A549 (cell line): Measurements from ENCODE around the gene SIN3A. TPM values are rescaled to one million over a fixed set of nuclear protein-coding genes. Genes with fewer than 3 reads are reported as not detected.
A peak's percentile ranks its signal among the peaks of the same experiment; 100 is the strongest.

Experiments
- ATAC-seq, 2 experiments: fragments of 200-7000 bp in 1 of 2; fragments of >200 bp in 1 of 2; cut with Nextera tagmentation in 1 of 2; cut with Tn5 transposase in 1 of 2; 3 replicates each; pipeline versions ENCODE4 v1.8.0 to v1.9.1; 2018 to 2020; ENCODE audit warnings: mild to moderate bottlenecking in 1 of 2, moderate library complexity in 1 of 2
- CTCF ChIA-PET: fragments of 300-600 bp; sonication (Branson Sonifier 250); formaldehyde crosslinking; extraction: SDS; loops from one replicate; lab custom pipeline; 2021; ENCODE audit warnings: antibody characterized with exemption, inconsistent platforms; lab: Yijun Ruan, JAX
- POLR2A ChIA-PET: fragments of 350-600 bp; formaldehyde crosslinking; extraction: SDS; loops from one replicate; lab custom pipeline; 2021; ENCODE audit warnings: antibody characterized with exemption, inconsistent platforms; lab: Yijun Ruan, JAX
- DNase-seq, 2 experiments: peaks; one replicate each; pipeline versions ENCODE4 v3.0.0 to v3.0.0-alpha.2; 2011 to 2016; ENCODE audit warnings: low read depth in 1 of 2, low spot score in 1 of 2
- FAIRE-seq: peaks from 2 replicates; lab custom pipeline; 2011; peaks lifted over from hg19 to GRCh38; lab: Jason Lieb, UNC
- H3K27ac ChIP-seq, 2 experiments: fragments of >200 bp; sonication (Bioruptor Twin); formaldehyde crosslinking; 3 replicates each; pipeline ENCODE4 v1.5.1; 2016 to 2017
- H3K4me1 ChIP-seq: fragments of >200 bp; sonication (Bioruptor Twin); formaldehyde crosslinking; 3 replicates; pipeline ENCODE4 v1.6.1; 2016
- H3K4me2 ChIP-seq: fragments of >200 bp; sonication (Bioruptor Twin); formaldehyde crosslinking; 3 replicates; pipeline ENCODE4 v1.6.1; 2016
- H3K4me3 ChIP-seq: fragments of >200 bp; sonication (Bioruptor Twin); formaldehyde crosslinking; 3 replicates; pipeline ENCODE4 v1.5.1; 2016
- H3K9me3 ChIP-seq: fragments of >200 bp; sonication (Bioruptor Twin); formaldehyde crosslinking; 3 replicates; pipeline ENCODE4 v1.6.1; 2016
- CHD4 ChIP-seq: fragments of 200-600 bp; sonication (generic); IDR thresholded peaks from 2 replicates; pipeline ENCODE4 v1.6.1; 2016; ENCODE audit warnings: antibody characterized with exemption, mild to moderate bottlenecking, borderline replicate concordance
- FOXS1 ChIP-seq: fragments of 250-450 bp; sonication (Bioruptor Pico); IDR thresholded peaks from 2 replicates; pipeline ENCODE4 v1.5.0; 2020; ENCODE audit warnings: mild to moderate bottlenecking, moderate library complexity
- HDAC2 ChIP-seq: fragments of 200-600 bp; sonication (generic); IDR thresholded peaks from 2 replicates; pipeline ENCODE4 v1.6.1; 2016
- HOXA7 ChIP-seq: fragments of 250-450 bp; sonication (Bioruptor Pico); IDR thresholded peaks from 2 replicates; pipeline ENCODE4 v1.5.0; 2020; ENCODE audit warnings: mild to moderate bottlenecking, moderate library complexity
- JUN ChIP-seq, 2 experiments: fragments of >200 bp; sonication (Bioruptor Twin); formaldehyde crosslinking; IDR thresholded peaks; 2 replicates in 1 of 2; 3 replicates in 1 of 2; pipeline ENCODE4 v1.6.1; 2016 to 2017
- KDM5A ChIP-seq: fragments of 200-600 bp; sonication (generic); IDR thresholded peaks from 2 replicates; pipeline ENCODE4 v1.6.1; 2016; ENCODE audit warnings: antibody characterized with exemption, mild to moderate bottlenecking
- MAFK ChIP-seq: fragments of 450-650 bp; IDR thresholded peaks from 2 replicates; pipeline ENCODE4 v1.6.1; 2014; ENCODE audit not compliant: partially characterized antibody
- MYC ChIP-seq: IDR thresholded peaks from 2 replicates; pipeline ENCODE4 v1.6.1; 2012; ENCODE audit warnings: mild to moderate bottlenecking, inconsistent platforms, low read length, improper control_type of control experiment, borderline replicate concordance
- NPAS2 ChIP-seq: fragments of 250-450 bp; sonication (Bioruptor Pico); IDR thresholded peaks from 2 replicates; pipeline ENCODE4 v1.8.0; 2022; ENCODE audit warnings: mild to moderate bottlenecking, moderate library complexity, borderline replicate concordance
- PHF8 ChIP-seq: fragments of 200-600 bp; sonication (generic); IDR thresholded peaks from 2 replicates; pipeline ENCODE4 v1.6.1; 2016; ENCODE audit warnings: low read depth, mild to moderate bottlenecking, antibody characterized with exemption, moderate library complexity, borderline replicate concordance
- POLR2AphosphoS2 ChIP-seq: conservative IDR thresholded peaks from 2 replicates; pipeline ENCODE4 v1.6.1; 2012; ENCODE audit warnings: low read length, improper control_type of control experiment, inconsistent platforms
- RCOR1 ChIP-seq: fragments of 150-350 bp; IDR thresholded peaks from 2 replicates; pipeline ENCODE4 v1.6.1; 2014; ENCODE audit warnings: antibody characterized with exemption, low read length, low read depth
- SMC3 ChIP-seq: fragments of >200 bp; sonication (Bioruptor Twin); formaldehyde crosslinking; IDR thresholded peaks from 3 replicates; pipeline ENCODE4 v1.6.1; 2018; ENCODE audit warnings: inconsistent platforms
- SREBF2 ChIP-seq: fragments of 450-650 bp; IDR thresholded peaks from 2 replicates; pipeline ENCODE4 v1.6.1; 2014; ENCODE audit warnings: mild to moderate bottlenecking, moderate library complexity
- TP53 ChIP-seq: fragments of 250-450 bp; sonication (Bioruptor Pico); IDR thresholded peaks from 2 replicates; pipeline ENCODE4 v1.5.0; 2021; ENCODE audit warnings: mild to moderate bottlenecking, moderate library complexity
- ZFP36 ChIP-seq: fragments of 450-650 bp; IDR thresholded peaks from 2 replicates; pipeline ENCODE4 v1.6.1; 2014; ENCODE audit warnings: borderline replicate concordance; ENCODE audit not compliant: partially characterized antibody
- ZNF302 ChIP-seq: fragments of 250-450 bp; sonication (Bioruptor Pico); IDR thresholded peaks from 2 replicates; pipeline ENCODE4 v1.9.0; 2021; ENCODE audit warnings: inconsistent platforms, mild to moderate bottlenecking, moderate library complexity
- WGBS: methylation state at CpG from one replicate; pipeline ENCODE4 v1.1.6; 2017; ENCODE audit errors: missing lambda C conversion rate; 5-methylcytosine and 5-hydroxymethylcytosine counted together
- polyA plus RNA-seq, 4 experiments: library from polyadenylated mRNA; depleted of rRNA in 3 of 4; stranded (reverse); fragments of >200 nt; fragmentation: RNase III in 1 of 4; extraction: RNeasy Plus Mini Kit Qiagen cat#74134 plus additional on column Dnase treatment in 1 of 4; gene quantifications; 2 replicates in 3 of 4; 3 replicates in 1 of 4; pipeline ENCODE4 v1.2.3, GENCODE V29; 2011 to 2017
- TF ChIP-seq, protein P1 (sequence below): fragments of 150-350 bp; IDR thresholded peaks from 2 replicates; pipeline ENCODE4 v1.6.1; 2014; ENCODE audit warnings: low read depth, mild to moderate bottlenecking, low read length
- TF ChIP-seq, protein P2 (sequence below): fragments of 200-600 bp; sonication (generic); IDR thresholded peaks from 2 replicates; pipeline ENCODE4 v1.6.1; 2016; ENCODE audit warnings: antibody characterized with exemption, mild to moderate bottlenecking, moderate library complexity
- TF ChIP-seq, protein P3 (sequence below): fragments of 250-450 bp; sonication (Bioruptor Pico); IDR thresholded peaks from 2 replicates; pipeline ENCODE4 v1.5.0; 2020; ENCODE audit warnings: low read depth, mild to moderate bottlenecking, moderate library complexity
- TF ChIP-seq, protein P4 (sequence below): fragments of >200 bp; sonication (Bioruptor Twin); formaldehyde crosslinking; IDR thresholded peaks from 2 replicates; pipeline ENCODE4 v1.6.1; 2016

SIN3A gene
- polyA plus RNA-seq, 2 of the 4 experiments (the other 2 are of a cell fraction), result 35.9 to 48.7 TPM

DNA sequence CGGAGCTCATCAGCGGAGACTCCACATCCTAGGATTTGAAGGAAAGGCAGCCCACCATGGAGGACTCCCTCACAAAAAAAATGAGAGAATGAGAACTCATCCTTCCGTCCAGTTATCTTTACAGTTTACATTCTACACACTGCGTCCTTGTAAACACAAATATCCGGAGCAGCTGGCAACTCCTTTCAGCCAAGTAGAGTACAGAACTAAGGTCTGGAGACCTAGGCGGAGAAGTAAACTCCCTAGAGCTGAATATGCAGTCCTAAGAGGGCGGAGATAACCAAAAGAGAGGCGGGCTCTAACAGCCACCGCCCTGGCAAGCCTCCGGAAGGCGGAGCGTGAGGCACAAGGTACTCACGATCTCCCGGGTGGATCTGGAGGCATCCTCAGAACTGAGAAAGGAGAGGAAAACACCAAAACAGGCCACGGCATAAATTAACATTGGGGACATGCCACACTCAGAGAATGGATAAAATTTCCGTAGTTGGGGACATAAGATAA lies 924 bp upstream of the SIN3A start:
- WGBS, result 1% methylated on average over 16 of the region's 16 CpGs
- ATAC-seq, result peak; percentile 17 to 52; a peak in 3 of 6 replicates
- Histone ChIP-seq H3K9me3 (no peaks in the 10 kb centered on the region), H3K27ac (peak overlapping the region; percentile 91 to 92), H3K4me3 (peak overlapping the region; percentile 58), H3K4me1 (peaks cover 18% of the 10 kb centered on the region), H3K4me2 (peak overlapping the region; percentile 93)
- FAIRE-seq, result peak; percentile 73
- DNase-seq, result peak; percentile 88 to 89
- ChIA-PET CTCF (interaction anchor here (1.0 to 7.0 kb wide), 7 partner anchors 9 to 331 kb away, joined by 3 to 49 read pairs (median 4); partner anchors contain the start of genes MAN2C1, PTPN9 and SNX33), POLR2A (interaction anchor here (1.2 to 7.3 kb wide), 7 partner anchors 19 to 495 kb away, joined by 3 to 148 read pairs (median 11); partner anchors contain the start of genes IMP3, MAN2C1, PTPN9 and RPP25)
- TF ChIP-seq FOXS1 (CRISPR knock-in tag) (no peak), NPAS2 (no peak), HDAC2 (no peak), CHD4 (no peak), MAFK (peak; percentile 13), ZNF302 (CRISPR knock-in tag) (no peak), SMC3 (no peak), POLR2AphosphoS2 (no peak), KDM5A (no peak), RCOR1 (no peak), ZFP36 (no peak), PHF8 (0 out of 2 replicates have a peak, but pooled peaks have one; percentile 42), HOXA7 (CRISPR knock-in tag) (no peak), TP53 (no peak), MYC (no peak)
- TF ChIP-seq, protein P1, sequence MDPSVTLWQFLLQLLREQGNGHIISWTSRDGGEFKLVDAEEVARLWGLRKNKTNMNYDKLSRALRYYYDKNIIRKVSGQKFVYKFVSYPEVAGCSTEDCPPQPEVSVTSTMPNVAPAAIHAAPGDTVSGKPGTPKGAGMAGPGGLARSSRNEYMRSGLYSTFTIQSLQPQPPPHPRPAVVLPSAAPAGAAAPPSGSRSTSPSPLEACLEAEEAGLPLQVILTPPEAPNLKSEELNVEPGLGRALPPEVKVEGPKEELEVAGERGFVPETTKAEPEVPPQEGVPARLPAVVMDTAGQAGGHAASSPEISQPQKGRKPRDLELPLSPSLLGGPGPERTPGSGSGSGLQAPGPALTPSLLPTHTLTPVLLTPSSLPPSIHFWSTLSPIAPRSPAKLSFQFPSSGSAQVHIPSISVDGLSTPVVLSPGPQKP, result no peak
- TF ChIP-seq, protein P2, sequence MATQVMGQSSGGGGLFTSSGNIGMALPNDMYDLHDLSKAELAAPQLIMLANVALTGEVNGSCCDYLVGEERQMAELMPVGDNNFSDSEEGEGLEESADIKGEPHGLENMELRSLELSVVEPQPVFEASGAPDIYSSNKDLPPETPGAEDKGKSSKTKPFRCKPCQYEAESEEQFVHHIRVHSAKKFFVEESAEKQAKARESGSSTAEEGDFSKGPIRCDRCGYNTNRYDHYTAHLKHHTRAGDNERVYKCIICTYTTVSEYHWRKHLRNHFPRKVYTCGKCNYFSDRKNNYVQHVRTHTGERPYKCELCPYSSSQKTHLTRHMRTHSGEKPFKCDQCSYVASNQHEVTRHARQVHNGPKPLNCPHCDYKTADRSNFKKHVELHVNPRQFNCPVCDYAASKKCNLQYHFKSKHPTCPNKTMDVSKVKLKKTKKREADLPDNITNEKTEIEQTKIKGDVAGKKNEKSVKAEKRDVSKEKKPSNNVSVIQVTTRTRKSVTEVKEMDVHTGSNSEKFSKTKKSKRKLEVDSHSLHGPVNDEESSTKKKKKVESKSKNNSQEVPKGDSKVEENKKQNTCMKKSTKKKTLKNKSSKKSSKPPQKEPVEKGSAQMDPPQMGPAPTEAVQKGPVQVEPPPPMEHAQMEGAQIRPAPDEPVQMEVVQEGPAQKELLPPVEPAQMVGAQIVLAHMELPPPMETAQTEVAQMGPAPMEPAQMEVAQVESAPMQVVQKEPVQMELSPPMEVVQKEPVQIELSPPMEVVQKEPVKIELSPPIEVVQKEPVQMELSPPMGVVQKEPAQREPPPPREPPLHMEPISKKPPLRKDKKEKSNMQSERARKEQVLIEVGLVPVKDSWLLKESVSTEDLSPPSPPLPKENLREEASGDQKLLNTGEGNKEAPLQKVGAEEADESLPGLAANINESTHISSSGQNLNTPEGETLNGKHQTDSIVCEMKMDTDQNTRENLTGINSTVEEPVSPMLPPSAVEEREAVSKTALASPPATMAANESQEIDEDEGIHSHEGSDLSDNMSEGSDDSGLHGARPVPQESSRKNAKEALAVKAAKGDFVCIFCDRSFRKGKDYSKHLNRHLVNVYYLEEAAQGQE, result 0 out of 2 replicates have a peak, but pooled peaks have one; percentile 21
- TF ChIP-seq, protein P3, sequence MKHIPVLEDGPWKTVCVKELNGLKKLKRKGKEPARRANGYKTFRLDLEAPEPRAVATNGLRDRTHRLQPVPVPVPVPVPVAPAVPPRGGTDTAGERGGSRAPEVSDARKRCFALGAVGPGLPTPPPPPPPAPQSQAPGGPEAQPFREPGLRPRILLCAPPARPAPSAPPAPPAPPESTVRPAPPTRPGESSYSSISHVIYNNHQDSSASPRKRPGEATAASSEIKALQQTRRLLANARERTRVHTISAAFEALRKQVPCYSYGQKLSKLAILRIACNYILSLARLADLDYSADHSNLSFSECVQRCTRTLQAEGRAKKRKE, result no peak
- TF ChIP-seq, protein P4, sequence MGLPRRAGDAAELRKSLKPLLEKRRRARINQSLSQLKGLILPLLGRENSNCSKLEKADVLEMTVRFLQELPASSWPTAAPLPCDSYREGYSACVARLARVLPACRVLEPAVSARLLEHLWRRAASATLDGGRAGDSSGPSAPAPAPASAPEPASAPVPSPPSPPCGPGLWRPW, result no peak

DNA sequence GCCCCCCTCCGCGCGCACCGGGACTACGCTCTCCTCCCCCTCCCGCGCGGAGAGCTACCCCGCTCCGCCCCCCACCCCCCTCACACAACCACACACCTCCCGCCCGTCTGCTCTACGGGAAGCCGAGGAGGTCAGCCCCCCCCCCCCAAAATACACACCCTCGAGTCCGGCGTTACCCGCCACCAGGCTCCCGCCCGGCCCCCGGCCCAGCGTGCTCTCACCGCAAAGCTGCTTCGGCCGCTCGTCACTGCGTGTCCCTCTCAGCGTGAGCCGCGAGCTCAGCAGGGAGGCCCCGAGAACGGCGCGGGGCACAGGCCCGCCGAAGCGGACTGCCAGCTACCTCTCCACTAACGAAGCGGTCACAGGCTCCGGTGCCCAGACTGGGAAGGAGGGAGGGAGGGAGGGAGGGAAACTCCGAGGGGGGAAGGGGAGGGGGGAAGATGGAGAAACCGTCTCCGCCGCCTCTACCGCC lies 252 bp downstream of the SIN3A start:
- Histone ChIP-seq H3K9me3 (no peaks in the 10 kb centered on the region), H3K4me1 (peaks cover 11% of the 10 kb centered on the region), H3K27ac (peak overlapping the region; percentile 90 to 95), H3K4me2 (peak overlapping the region; percentile 51; the same call in 2 of the 3 replicates), H3K4me3 (peak overlapping the region; percentile 67)
- 0% methylated on average over 5 of the region's 45 CpGs for WGBS
- no peak for FAIRE-seq
- CTCF ChIA-PET, result interaction anchor here (0.5 to 7.0 kb wide), 5 partner anchors 10 to 332 kb away, joined by 3 to 49 read pairs (median 3); partner anchors contain the start of genes MAN2C1 and SNUPN
- TF ChIP-seq PHF8, result peak; percentile 34; the same call in 1 of the 2 replicates
- no peak for TF ChIP-seq SREBF2
- TF ChIP-seq JUN (IDR thresholded peaks at IDR 0.05), result peak in 1 of 2 experiments; percentile 67; a peak in 3 of 5 replicates
- DNase-seq, result peak in 1 of 2 experiments; percentile 44
- no peak for ATAC-seq
- POLR2A ChIA-PET, result interaction anchor here (0.5 to 7.3 kb wide), 13 partner anchors 8 to 494 kb away, joined by 3 to 148 read pairs (median 7); partner anchors contain the start of genes IMP3, MAN2C1, PTPN9 and RPP25
